HG02588 (cell line): ENCODE data around the gene NFKBIA.
"Not testable (repeated sequence)": the region's sequence is repeated elsewhere in the genome, so short reads cannot be mapped to it uniquely, and the experiment has no call there.

Experiments
- ATAC-seq: cut with Tn5 transposase; IDR thresholded peaks from one replicate; pipeline ENCODE4 v1.9.1; 2021; ENCODE audit warnings: mild to moderate bottlenecking, moderate library complexity; ENCODE audit not compliant: unreplicated experiment

NFKBIA gene, protein sequence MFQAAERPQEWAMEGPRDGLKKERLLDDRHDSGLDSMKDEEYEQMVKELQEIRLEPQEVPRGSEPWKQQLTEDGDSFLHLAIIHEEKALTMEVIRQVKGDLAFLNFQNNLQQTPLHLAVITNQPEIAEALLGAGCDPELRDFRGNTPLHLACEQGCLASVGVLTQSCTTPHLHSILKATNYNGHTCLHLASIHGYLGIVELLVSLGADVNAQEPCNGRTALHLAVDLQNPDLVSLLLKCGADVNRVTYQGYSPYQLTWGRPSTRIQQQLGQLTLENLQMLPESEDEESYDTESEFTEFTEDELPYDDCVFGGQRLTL

DNA sequence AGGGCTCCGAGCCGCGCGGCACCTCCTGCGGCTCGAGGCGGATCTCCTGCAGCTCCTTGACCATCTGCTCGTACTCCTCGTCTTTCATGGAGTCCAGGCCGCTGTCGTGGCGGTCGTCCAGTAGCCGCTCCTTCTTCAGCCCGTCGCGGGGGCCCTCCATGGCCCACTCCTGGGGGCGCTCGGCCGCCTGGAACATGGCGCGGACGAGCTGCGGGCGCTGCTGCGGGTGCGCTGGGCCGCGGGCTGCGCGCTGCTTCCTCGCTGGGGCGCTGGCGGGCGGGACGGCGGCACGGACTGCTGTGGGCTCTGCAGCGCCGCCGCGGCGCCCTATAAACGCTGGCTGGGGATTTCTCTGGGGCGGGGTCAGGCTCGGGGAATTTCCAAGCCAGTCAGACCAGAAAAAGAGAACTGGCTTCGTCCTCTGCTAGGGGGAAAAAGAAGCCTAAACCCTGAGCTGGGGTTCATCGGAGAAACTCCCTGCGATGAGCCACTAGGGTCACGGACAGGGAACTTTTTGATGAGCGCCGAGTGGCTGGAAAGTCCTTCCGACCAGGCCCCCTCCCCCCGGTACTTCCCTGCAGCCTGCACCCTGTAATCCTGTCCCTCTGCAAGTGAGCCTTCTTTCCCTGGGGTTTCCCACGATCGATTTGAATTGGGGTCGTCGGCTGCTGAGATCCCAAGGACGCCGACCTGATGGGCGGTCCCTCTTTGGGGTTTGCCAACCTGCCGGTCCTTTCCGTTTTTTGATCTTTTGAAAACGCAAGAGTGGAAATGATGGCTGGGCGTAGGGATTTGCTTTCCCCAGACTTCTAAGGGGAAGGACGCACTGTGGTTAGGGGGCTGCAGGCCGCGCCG, at the start of gene NFKBIA:
TSS of gene NFKBIA (minus strand) at position 301 of the 855 bp plus-strand sequence. CDS start at position 196, 105 bp downstream.
- peak; percentile 57 for ATAC-seq

DNA sequence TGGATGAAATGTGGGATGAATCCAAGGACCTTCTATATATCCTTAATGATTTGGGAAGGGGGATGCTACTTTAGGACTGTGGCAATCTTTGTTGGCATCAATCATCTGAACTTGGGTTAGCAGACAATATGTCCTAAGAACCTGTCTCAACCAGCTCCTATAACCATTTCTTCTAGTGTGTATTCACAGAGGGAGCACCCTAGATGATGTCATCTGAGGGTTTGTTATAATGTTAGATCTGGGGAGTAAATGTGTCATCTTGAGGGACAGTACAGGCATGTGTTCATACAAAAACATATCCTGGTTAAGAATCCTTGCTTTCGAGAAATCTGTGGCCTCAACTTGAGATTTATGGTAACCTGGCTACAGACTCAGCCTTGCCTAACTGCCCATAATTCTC, 41.9 kb upstream of the NFKBIA start:
- ATAC-seq = no peak

DNA sequence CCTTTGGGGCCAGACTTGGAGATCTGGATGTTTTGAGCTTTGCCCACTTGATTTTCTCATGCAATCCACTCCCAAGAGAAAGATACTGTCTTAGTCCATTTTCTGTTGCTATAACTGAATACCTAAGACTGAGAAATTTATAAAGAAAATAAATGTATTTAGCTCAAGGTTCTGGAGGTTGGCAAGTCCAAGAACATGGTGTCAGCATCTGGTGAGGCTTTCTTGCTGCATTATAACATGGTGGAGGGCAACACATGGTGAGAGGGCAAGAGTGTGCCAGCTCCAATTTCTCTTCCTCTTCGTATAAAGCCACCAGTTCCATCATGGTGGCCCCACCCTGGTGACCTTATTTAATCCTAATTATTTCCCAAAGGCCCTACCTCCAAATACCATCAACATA, 39.6 kb upstream of the NFKBIA start:
- ATAC-seq = no peak

DNA sequence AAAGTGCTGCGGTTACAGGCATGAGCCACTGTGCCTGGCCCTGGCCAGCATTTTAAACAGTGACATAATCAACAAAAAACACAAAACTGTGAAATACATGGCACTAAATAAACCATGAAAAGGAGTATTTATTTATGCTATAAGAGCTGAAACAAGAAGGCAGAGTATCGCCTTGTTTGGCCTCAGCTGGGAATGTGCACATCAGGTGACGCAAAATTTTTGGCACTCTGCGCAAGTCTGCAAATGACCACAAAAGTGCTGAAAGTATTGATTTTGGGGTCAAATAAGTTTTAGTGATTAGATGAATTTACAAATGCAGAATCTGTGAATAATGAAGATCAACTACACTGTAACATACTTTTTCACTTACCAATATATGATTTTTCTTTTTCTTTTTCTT, 36.6 kb upstream of the NFKBIA start:
- ATAC-seq = no peak

DNA sequence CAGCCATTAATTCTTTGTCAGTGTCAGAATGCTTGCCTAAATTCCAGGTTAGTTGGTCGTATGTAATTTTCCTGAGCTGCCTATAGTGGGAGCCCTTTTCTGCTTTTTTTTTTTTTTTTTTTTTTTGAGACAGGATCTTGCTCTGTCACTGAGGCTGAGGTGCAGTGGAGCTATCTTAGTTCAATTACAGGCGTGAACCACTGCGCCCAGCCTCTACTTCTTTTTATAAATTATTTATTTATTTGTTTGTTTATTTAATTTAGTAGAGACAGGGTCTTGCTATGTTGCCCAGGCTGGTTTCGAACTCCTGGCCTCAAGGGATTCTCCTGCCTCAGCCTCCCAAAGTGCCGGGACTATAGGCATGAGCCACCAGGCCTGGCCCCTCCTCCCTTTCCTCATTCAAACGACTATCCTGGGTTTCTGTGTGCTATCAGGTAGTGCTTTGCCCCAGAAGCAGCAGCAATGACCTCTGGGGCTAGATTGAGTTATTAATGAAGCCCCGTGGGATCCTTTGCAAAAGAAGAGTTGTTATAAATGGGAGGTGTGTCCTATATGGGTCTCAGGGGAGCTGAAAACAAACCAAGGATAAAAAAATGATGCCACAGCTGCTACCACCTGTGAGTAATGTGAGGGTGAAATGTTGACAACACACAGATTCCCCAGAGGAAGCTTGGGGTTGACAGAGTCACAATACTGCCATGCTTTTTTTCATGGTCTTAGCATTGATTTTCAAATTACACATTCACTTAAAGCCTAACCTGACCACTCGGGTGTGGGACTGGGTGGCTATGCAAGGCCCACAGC, 34.6 kb upstream of the NFKBIA start:
- ATAC-seq = no peak

DNA sequence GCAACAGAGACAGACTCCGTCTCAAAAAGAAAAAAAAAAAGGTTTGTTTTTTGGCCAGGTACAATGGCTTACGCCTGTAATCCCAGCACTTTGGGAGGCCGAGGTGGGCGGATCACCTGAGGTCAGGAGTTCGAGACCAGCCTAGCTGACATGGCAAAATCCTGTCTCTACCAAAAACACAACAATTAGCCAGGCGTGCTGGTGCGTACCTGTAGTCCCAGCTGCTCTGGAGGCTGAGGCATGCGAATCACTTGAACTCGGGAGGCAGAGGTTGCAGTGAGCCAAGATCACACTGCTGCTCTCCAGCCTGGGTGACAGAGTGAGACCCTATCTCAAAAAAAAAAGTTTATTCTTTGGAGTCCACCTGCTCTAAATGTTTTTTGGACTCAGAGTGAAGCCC, 33.9 kb upstream of the NFKBIA start:
- ATAC-seq = not testable (repeated sequence)

DNA sequence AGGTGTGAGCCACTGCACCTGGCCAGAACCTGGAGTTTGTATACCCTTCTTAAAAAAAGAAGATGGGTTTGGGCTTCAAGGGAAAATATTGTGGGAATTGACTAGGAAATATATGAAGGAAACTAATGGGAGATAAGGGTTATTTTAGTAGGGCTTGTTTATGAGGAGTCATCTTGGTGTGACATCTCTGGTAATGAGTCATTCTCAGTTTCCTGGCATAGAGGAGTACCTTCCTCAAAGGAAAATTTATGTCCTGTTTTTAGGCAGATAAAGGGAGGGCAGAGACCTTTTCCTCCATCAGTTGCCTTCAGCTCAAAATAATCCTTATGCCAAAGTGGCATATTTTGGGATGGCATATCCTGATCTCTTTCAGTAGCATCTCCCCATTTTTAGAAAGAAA, 30.6 kb upstream of the NFKBIA start:
- no peak for ATAC-seq

DNA sequence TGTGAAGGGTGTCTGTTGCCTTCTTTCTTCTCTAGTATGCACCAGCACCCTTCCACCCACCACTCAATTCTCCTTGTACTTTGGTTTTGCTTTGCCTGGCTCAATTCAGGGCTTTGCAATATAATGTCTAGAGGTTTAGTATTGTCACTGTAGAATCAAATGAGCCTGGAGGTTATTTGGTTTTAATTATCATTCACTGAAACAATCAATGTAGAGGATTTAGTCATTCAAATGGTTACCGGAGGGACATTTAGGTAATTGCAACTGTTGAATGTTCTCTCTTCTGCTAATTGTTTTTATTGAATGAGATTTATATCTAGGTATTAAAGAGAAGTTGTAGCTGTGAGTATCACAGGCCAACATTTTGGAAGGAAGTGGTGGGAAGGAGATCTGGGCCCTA, 29.3 kb upstream of the NFKBIA start:
- ATAC-seq = no peak

DNA sequence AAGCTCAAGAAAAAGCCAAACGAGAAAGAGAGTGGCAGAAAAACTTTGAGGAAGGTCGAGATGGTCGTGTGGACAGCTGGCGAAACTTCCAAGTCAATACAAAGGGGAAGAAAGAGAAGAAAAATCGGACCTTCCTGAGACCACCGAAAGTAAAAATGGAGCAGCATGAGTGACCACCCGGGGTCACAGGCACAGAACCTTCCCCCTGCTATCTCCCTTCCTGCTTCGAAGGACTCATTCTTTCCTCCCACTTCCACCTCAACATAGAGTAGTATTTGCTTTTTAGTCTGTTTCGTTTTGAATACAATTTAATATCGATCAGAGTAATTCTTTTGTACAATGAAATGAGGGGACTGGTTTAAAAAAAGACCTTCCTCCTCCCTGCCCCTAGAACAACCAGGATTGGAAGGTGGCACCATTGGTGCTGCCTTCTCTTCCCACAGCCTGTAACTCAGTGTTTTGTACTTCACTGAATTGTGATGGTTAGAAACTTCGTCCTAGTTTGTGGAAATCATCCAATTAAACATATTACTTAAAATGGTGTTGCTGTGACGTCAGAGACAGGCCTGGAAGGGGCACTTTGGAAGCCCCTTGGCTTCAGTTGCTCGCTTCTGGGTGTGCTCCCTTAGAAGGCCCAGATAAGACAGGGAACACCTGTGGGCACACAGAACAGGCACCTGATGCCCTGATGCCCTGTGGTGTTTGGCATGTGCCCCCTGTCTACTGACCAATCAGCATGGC, 26.1 kb upstream of the NFKBIA start:
- ATAC-seq = no peak

DNA sequence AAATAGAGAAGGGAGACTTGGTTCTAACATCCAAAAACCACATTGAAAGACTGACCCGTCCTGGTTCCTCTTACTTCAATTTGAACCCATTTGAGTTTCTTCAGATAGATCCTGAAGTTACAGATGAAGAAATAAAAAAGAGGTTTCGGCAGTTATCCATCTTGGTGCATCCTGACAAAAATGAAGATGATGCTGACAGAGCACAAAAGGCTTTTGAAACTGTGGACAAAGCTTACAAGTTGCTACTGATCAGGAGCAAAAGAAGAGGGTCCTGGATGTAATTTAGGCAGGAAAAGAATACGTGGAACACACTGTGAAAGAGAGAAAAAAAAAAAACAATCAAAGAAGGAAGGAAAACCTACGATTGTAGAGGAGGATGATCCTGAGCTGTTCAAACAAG, 25.4 kb upstream of the NFKBIA start:
- no peak for ATAC-seq

DNA sequence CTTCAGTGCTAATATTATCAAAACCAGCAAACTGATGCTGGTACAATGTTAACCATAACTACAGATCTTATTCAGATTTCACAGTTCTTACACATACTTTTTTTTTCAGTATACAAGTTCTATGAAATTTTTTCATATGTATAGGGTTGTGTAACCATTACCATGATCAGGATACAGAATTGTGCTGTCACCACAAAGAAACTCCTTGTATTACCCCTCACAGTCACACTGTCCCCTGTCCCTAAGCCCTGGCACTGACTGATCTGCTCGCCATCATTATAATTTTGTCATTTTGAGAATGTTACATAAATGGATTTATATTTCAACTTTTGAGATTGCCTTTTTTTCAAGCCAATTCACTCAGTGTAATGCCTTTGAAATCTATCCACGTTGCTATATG, 21.3 kb upstream of the NFKBIA start:
- ATAC-seq = no peak

DNA sequence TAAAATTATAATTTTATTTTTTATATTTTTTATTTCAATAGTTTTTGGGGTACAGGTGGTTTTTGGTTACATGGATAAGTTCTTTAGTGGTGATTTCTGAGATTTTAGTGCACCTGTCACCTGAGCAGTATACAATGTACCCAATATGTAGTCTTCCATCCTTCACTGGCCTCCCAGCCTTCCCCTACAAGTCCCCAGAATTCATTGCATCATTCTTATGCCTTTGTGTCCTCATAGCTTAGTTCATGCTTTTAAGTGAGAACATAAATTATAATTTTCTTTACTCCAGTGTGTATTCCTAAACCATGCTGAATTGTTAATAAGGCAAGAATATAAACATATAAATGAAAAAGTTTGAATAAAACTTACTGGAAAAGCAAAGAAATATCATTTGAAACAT, 19.1 kb upstream of the NFKBIA start:
- ATAC-seq = no peak

DNA sequence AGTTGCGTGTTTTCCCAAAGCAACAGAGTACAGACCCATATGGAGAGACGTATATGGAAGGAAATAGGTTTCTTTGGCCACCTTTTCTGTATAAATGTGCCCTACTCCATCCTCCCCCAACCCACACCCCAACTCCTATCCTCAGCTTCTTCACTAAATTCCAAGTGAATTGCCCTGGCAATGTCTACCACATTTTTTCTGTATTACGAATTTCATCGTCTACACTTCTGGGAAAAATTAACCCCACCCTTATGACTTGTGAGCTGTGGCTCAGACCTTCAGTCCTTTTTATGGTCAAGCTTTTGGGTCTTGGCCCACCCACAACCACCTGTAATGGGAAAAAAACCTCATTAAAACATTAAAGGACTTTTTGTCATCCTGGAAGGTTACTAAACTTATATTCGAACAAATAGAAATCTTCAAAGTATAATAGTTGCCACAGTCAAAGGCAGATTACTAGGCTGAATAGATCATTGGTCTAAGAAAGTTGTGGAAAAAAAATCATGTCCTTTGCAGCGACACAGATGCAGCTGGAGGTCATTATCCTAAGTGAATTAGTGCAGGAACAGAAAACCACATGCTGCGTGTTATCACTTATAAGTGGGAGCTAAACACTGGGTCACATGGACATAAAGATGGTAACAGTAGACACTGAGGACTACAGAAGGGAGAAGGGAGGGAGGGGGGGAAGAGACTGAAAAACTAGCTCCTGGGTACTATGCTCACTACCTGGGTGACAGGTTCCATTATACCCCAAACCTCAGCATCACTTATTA, 15.7 kb upstream of the NFKBIA start:
- ATAC-seq = no peak

DNA sequence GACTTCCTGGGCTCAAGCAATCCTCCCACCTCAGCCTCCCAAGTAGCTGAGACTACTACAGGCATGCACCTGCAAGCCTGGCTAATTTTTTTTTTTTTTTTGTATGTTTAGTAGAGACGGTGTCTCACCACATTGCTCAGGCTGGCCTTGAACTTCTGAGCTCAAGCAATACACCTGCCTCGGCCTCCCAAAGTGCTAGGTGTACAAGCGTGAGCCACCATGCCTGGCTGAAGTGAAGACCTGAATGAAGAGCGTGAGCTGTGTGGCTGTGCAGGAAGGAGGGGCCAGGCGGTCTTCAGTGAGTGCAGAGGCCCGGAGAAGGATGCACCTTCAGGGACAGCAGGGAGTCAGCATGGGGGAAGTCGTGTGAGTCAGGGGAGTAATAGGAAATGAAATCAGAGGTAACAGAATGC, 14.9 kb upstream of the NFKBIA start:
- ATAC-seq = no peak

DNA sequence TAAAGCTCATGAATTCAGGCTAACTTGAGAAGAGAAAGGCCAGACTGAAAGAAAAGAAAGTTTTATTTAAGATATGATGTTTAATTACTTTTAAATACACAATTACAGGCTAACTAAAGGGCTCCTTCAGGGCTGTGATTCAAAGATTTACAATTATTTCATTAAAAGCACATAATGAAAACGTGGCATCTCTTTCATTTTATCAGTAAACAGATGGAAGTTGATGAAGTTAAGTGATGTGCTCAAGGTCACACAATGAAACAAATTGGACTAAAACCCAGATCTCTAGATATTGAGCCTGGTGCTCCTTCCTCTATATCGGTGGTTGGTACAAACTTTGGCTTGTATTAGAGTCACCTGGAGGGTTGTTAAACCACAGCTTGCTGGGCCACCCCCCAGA, 13.5 kb upstream of the NFKBIA start:
- ATAC-seq = no peak

DNA sequence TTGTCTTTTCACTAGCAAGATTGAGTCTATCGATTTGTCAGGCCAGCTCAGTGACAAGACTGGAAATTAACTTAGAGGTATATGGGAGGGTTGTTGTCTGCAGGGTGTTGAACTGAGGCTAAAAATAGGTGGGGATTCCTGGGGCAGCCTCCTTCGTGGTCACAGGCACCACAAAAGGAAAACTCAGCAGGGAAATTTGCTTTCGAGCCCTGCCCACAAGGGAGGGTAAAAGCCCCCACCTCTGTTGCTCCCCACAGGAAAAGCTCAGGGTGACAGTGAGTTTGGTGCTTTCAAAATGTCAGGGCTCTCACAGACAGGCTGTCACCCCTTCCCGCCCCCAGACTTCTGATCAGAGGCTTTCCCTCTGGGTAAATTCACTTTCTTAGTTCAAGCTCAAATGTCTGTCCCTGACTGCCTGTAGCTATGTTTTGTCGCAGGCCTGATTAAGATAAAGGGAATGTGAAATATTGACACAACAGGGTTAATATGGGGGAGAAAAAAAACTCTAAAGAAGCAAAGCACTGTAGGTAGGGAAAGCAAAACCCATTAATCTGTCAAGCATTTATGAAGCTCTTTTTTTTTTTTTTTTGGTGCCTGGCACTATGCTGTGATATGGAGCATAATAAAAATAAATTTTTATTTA, 11.7 kb upstream of the NFKBIA start:
- peak; percentile 56 for ATAC-seq

DNA sequence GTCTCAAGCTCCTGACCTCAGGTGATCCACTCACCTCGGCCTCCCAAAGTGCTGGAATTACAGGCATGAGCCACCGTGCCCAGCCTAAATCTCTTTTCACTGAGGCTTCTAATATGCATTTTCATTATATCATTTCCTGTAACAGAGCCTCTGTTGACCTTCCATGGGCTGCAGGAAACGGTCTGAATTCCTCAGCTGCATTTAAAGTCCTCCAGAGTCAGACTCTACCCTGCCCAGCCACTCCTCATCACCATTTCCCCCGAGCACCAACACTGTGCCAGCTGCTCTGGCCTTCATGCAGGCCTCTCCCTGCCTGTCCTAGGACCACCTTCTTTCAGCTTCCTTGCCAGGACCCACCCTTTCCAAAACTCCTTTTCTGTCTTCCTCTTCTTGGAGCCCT, 9.8 kb upstream of the NFKBIA start:
- no peak for ATAC-seq

DNA sequence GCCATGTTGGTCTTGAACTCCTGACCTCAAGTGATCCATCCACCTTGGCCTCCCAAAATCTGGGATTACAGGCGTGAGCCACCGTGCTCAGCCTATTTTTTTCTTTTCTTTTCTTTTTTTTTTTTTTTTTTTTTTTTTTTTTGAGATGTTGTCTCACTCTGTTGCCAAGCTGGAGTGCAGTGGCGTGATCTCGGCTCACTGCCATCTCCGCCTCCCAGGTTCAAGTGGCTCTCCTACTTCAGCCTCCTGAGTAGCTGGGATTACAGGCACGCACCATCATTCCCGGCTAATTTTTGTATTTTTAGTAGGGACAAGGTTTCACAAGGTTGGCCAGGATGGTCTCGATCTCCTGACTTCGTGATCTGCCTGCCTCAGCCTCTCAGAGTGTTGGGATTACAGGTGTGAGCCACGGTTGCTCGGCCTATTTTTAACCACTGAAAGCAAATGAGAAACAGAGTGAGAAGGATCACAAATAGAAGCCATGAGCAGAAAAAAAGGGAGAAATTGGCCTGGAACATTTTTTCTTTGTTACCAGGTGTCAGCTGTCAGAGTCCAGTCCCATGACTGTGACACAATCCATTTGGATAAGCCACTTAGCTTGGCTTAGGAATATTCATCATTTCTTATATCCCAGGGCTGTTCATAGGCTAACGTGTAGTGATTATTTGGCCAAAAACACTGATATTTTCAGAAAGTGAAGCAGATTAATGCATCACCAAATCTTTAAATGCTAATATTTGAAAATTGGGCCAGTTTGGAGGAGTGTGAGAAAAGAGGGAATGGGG, 7.9 kb upstream of the NFKBIA start:
- no peak for ATAC-seq

DNA sequence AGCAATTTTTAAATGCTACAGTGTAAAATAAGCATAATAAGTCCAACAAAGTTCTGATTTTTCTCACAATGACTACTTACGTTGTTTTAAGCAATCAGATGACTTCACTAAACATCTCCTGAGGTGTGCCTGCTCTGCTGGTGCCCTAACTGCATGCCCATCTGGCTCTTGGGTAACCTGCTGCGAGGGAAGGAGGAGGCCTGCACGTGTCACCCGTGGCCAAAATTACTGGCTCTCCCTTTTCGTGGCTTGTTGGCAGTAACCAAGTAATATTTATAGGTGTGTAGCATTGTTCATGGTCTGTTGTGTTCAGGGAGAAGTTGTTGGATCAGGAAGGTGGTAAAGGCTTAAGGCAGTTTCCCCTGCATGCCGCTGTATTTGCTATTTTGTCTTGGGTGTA, 6.3 kb upstream of the NFKBIA start:
- no peak for ATAC-seq
